GM18909 (cell line): Measurements from ENCODE around the gene GDF15.
A peak's percentile ranks its signal among the peaks of the same experiment; 100 is the strongest.

Source experiments
- ATAC-seq: cut with Tn5 transposase; IDR thresholded peaks from one replicate; pipeline ENCODE4 v1.9.1; 2021; ENCODE audit warnings: mild to moderate bottlenecking; ENCODE audit not compliant: unreplicated experiment, poor library complexity

The GDF15 gene

GRCh38 chr19:18428787-18429674 is 43.1 kb downstream of the GDF15 start:
- ATAC-seq, result peak; percentile 68

GRCh38 chr19:18429717-18430416 is 43.9 kb downstream of the GDF15 start:
- ATAC-seq, result no peak

- ATAC-seq, result no peak
These were observed 44.6 kb downstream of the GDF15 start for GRCh38 chr19:18430417-18431144.

GRCh38 chr19:18431351-18432197 is 45.6 kb downstream of the GDF15 start:
- no peak for ATAC-seq

GRCh38 chr19:18432275-18433014 is 46.5 kb downstream of the GDF15 start:
- no peak for ATAC-seq

GRCh38 chr19:18433015-18433691 is 47.2 kb downstream of the GDF15 start:
- ATAC-seq, result no peak

GRCh38 chr19:18433735-18434398 is 47.9 kb downstream of the GDF15 start:
- ATAC-seq, result no peak

- no peak for ATAC-seq
These were observed 48.6 kb downstream of the GDF15 start for GRCh38 chr19:18434411-18435175.

- ATAC-seq, result no peak
These were observed 49.4 kb downstream of the GDF15 start for GRCh38 chr19:18435178-18435841.

GRCh38 chr19:18435842-18436670 is 50.1 kb downstream of the GDF15 start:
- no peak for ATAC-seq

GRCh38 chr19:18436671-18437490 is 50.9 kb downstream of the GDF15 start:
- peak; percentile 54 for ATAC-seq

- no peak for ATAC-seq
These were observed 51.8 kb downstream of the GDF15 start, which contains the start of gene ISYNA1 for GRCh38 chr19:18437491-18438330. ISYNA1 (minus strand) TSS chr19:18438133; CDS start chr19:18437979, 154 bp downstream.

- ATAC-seq, result no peak
These were observed 52.5 kb downstream of the GDF15 start for GRCh38 chr19:18438331-18439024.
